ENCODE data around the gene RBP4. TPM values are rescaled to one million over a fixed set of nuclear protein-coding genes. Genes with fewer than 3 reads are reported as not detected.

The RBP4 gene
- polyA plus RNA-seq, 2 of the 4 experiments (the other 2 are of a cell fraction) = 6.0 to 8.2 TPM

DNA sequence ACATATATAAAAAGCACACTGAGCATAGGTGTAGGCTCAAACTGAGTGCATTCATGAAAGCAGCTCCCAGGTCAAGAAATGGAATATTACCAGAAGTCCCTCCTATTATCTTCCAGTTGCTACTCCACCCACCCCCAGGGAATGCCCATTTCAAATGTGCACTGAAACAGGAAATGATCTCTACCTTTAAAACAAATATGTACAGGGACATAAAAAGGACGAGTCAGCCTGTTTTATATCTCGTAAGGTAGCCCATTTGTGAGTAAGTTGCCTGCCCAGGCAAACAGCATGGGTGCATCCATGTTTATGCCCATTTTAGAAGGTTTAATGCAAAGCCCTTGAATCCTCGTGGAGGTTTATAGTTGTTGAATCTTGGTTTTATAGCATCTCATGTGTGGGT, 24.1 kb downstream of the RBP4 start:
- DNase-seq (ENCODE audit: low read depth in 1 of 2, low spot score in 1 of 2) = no peak
- CTCF ChIA-PET = interaction anchor here (1.0 to 1.6 kb wide), 2 partner anchors 11 to 23 kb away, joined by 3 read pairs; no protein-coding TSS in a partner anchor
- FAIRE-seq = no peak
- ATAC-seq = no peak
- H3K4me1 ChIP-seq = peaks cover 22% of the 10 kb centered on the region
- peaks cover 7% of the 10 kb centered on the region; the same call in 1 of the 3 replicates for H3K9me3 ChIP-seq
- H3K4me2 ChIP-seq = peak overlapping the region; percentile 13; the same call in 2 of the 3 replicates
- peak; percentile 12 for TF ChIP-seq MAFK (IDR thresholded peaks at IDR 0.05; ENCODE audit: partially characterized antibody)
- no peak for TF ChIP-seq TP53 (CRISPR knock-in tag; IDR thresholded peaks at IDR 0.05)
- POLR2A ChIA-PET = no interaction called here
- 39% methylated on average over 3 of the region's 3 CpGs for WGBS (ENCODE audit: missing lambda C conversion rate)
- peak overlapping the region in 1 of 2 experiments; percentile 49; a peak in 2 of 6 replicates for H3K27ac ChIP-seq
- H3K4me3 ChIP-seq = no peak overlapping the region

DNA sequence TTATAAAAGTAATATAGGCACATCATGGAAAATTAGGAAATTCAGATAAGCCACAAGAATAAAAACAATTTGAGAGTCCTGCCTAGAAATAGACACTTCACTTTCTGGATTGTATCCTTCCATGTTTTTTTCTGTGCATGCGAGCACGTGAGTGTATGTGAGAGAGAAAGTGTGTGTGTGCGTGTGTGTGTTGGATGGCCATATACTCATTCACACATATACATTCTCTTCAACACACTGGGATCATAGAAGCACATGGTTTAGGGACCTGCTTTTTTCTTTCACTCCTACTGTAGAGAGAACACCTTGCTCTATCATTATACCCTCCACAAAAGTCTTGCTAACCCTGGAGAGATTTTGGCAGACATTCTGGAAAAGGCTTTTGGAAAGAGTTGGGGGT, 27.1 kb downstream of the RBP4 start:
- CTCF ChIA-PET = no interaction called here
- no peak overlapping the region for H3K4me2 ChIP-seq
- peaks cover 17% of the 10 kb centered on the region for H3K4me1 ChIP-seq
- no peak overlapping the region for H3K4me3 ChIP-seq
- TF ChIP-seq NPAS2 (CRISPR knock-in tag; IDR thresholded peaks at IDR 0.05; ENCODE audit: borderline replicate concordance) = no peak
- no peak for TF ChIP-seq CHD4 (IDR thresholded peaks at IDR 0.05; ENCODE audit: borderline replicate concordance)
- TF ChIP-seq HES2 (IDR thresholded peaks at IDR 0.05) = no peak
- TF ChIP-seq ZC3H11A (IDR thresholded peaks at IDR 0.05) = no peak
- TF ChIP-seq, protein P1, sequence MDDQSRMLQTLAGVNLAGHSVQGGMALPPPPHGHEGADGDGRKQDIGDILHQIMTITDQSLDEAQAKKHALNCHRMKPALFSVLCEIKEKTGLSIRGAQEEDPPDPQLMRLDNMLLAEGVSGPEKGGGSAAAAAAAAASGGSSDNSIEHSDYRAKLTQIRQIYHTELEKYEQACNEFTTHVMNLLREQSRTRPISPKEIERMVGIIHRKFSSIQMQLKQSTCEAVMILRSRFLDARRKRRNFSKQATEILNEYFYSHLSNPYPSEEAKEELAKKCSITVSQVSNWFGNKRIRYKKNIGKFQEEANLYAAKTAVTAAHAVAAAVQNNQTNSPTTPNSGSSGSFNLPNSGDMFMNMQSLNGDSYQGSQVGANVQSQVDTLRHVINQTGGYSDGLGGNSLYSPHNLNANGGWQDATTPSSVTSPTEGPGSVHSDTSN (IDR thresholded peaks at IDR 0.05) = no peak
- TF ChIP-seq HDAC2 (IDR thresholded peaks at IDR 0.05) = no peak
- no peak for TF ChIP-seq JUN (IDR thresholded peaks at IDR 0.05)
- no peak for TF ChIP-seq MAZ (IDR thresholded peaks at IDR 0.05; ENCODE audit: borderline replicate concordance, low read depth, low read length)
- TF ChIP-seq HOXB5 (CRISPR knock-in tag; IDR thresholded peaks at IDR 0.05) = no peak
- TF ChIP-seq CEBPB (IDR thresholded peaks at IDR 0.05) = no peak
- no peak for TF ChIP-seq TFCP2L1 (CRISPR knock-in tag; IDR thresholded peaks at IDR 0.05)
- TF ChIP-seq POLR2AphosphoS2 (conservative IDR thresholded peaks at IDR 0.05; ENCODE audit: low read length) = no peak
- no peak for TF ChIP-seq POLR2A (IDR thresholded peaks at IDR 0.05; ENCODE audit: low read length)
- no peak for TF ChIP-seq HEYL (CRISPR knock-in tag; IDR thresholded peaks at IDR 0.05)
- no peak for TF ChIP-seq ZNF302 (CRISPR knock-in tag; IDR thresholded peaks at IDR 0.05)
- TF ChIP-seq RNF2 (IDR thresholded peaks at IDR 0.05; ENCODE audit: borderline replicate concordance, low read depth) = no peak
- 93% methylated on average over 3 of the region's 3 CpGs for WGBS (ENCODE audit: missing lambda C conversion rate)
- H3K27ac ChIP-seq = no peak overlapping the region
- no peaks in the 10 kb centered on the region for H3K9me3 ChIP-seq
- POLR2A ChIA-PET = no interaction called here
- ATAC-seq = no peak
- no peak for FAIRE-seq
- DNase-seq (ENCODE audit: low read depth in 1 of 2, low spot score in 1 of 2) = no peak

DNA sequence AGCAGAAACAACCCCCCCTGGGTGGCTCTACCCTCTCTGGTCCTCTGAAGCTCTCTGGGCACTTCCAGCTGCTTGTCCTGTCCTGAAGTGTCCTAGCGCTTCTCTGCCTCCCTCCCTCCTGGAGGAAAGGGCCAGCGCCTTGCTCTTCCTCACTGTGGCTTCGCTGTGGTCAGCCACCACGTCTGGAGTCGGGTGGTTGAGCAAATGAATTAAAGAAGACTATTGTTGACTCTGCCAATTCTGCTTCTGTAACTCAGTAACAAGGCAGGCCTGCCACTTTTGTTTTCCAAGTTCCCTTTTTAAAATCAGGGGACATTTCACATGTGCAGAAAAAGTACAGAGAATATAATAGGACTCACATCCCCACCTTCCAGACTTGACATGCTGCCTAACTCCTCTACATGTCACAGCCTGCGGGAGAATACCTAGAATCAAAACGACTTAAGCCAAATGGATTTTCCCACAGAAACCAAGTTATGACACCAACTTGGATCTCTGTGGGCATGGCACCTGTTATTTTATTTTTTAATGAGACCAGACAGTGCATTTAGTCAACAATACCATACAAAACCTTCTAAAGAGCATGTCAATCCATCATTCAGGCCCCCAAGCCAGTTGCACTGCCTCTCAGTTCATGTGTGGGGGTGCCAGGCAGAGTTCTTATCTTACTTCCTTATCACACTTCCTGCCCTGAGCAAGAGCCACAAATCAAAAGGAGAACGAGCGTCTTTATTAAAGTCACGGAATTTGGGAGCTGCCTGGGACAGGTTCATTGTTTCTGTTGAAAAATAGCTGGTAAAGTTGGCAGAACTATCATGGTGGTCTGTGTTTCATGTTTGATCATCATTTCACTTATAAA, 27.8 kb downstream of the RBP4 start:
- no peak for FAIRE-seq
- CTCF ChIA-PET = interaction anchor here (0.7 to 1.1 kb wide), 2 partner anchors 18 to 107 kb away, joined by 3 read pairs; no protein-coding TSS in a partner anchor
- Histone ChIP-seq H3K9me3 (no peaks in the 10 kb centered on the region), H3K27ac (no peak overlapping the region), H3K4me2 (no peak overlapping the region), H3K4me1 (peaks cover 11% of the 10 kb centered on the region), H3K4me3 (no peak overlapping the region)
- TF ChIP-seq RAD21 (conservative IDR thresholded peaks at IDR 0.05 in 1 of 2, IDR thresholded peaks at IDR 0.05 in 1 of 2) (no peak), HDAC2 (IDR thresholded peaks at IDR 0.05) (no peak), TP53 (CRISPR knock-in tag; IDR thresholded peaks at IDR 0.05) (no peak), MAZ (IDR thresholded peaks at IDR 0.05; ENCODE audit: borderline replicate concordance, low read depth, low read length) (no peak), FOSL2 (IDR thresholded peaks at IDR 0.05) (no peak), FOSL2 (CRISPR knock-in tag; IDR thresholded peaks at IDR 0.05) (no peak), ZSCAN20 (CRISPR knock-in tag; IDR thresholded peaks at IDR 0.05) (no peak), SREBF2 (IDR thresholded peaks at IDR 0.05) (no peak)
- TF ChIP-seq, protein P2, sequence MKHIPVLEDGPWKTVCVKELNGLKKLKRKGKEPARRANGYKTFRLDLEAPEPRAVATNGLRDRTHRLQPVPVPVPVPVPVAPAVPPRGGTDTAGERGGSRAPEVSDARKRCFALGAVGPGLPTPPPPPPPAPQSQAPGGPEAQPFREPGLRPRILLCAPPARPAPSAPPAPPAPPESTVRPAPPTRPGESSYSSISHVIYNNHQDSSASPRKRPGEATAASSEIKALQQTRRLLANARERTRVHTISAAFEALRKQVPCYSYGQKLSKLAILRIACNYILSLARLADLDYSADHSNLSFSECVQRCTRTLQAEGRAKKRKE (CRISPR knock-in tag; IDR thresholded peaks at IDR 0.05; ENCODE audit: low read depth) = no peak
- 64% methylated on average over 10 of the region's 10 CpGs for WGBS (ENCODE audit: missing lambda C conversion rate)
- ATAC-seq = no peak
- no peak for DNase-seq (ENCODE audit: low read depth in 1 of 2, low spot score in 1 of 2)
- POLR2A ChIA-PET = no interaction called here

All from A549 (cell line).